Uterus (tissue), 2 donors: ENCODE measurements around the gene KIF18B.

Source experiments
- CTCF ChIP-seq, 4 experiments: fragments of 200-600 bp in 2 of 4; fragments of 450-650 bp in 2 of 4; sonication (generic) in 2 of 4; IDR thresholded peaks; one replicate each; pipeline ENCODE4 v1.5.1; 2016 to 2019; ENCODE audit warnings: antibody characterized with exemption in 4 of 4, mild to moderate bottlenecking in 2 of 4, moderate library complexity in 1 of 4
- POLR2A ChIP-seq, 2 donors: fragments of 450-650 bp; IDR thresholded peaks; one replicate each; pipeline ENCODE4 v1.6.1; 2016; ENCODE audit warnings: antibody characterized with exemption in 2 of 2, mild to moderate bottlenecking in 1 of 2, moderate library complexity in 1 of 2

DNA sequence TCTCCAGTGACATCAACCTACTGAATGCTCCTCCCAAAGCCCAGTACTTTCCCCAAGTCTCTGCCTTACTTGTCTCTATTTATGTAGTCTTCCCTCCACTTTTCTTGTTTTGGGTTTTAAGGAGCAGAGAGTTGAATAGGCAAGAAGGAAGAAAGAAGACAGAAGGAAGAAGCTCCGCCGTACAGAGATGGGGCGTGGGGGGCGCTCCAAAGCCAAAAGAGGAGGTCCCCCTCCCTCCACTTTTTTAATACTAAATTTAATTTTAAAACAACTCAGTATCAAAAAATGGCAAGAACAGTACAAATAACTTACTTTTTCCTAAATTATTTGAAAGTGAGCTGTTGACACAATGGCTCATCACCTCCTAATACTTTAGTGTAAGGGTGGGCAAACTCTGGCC is 52.9 kb downstream of the KIF18B start:
- no peak for TF ChIP-seq CTCF (IDR thresholded peaks at IDR 0.05)
- no peak for TF ChIP-seq POLR2A (IDR thresholded peaks at IDR 0.05)
